GM23338 (cell line): Measurements from ENCODE around the gene KIAA0753. TPM values are rescaled to one million over a fixed set of nuclear protein-coding genes. Genes with fewer than 3 reads are reported as not detected.

Experiments
- ATAC-seq: fragments of 200-7000 bp; cut with Tn5 transposase; 3 replicates; pipeline ENCODE4 v1.9.1; 2020
- DNase-seq: peaks from one replicate; pipeline ENCODE4 v3.0.0-alpha.2; 2015; ENCODE audit warnings: low spot score
- H2AFZ ChIP-seq: fragments of 200-600 bp; sonication (generic); 2 replicates; pipeline ENCODE4 v1.8.0; 2016; ENCODE audit warnings: antibody characterized with exemption, mild to moderate bottlenecking, moderate library complexity
- H3F3A ChIP-seq: fragments of 200-600 bp; sonication (generic); replicated peaks from 2 replicates; pipeline ENCODE4 v1.8.0; 2017; ENCODE audit warnings: antibody characterized with exemption, mixed run types, low read depth
- H3K27ac ChIP-seq: fragments of 200-600 bp; sonication (generic); 2 replicates; pipeline ENCODE4 v1.6.1; 2016; ENCODE audit warnings: low read depth
- H3K27me3 ChIP-seq: fragments of 200-600 bp; sonication (generic); 2 replicates; pipeline ENCODE4 v1.8.0; 2016; ENCODE audit warnings: mild to moderate bottlenecking, mixed run types, moderate library complexity; ENCODE audit not compliant: insufficient read depth
- H3K36me3 ChIP-seq: fragments of 200-600 bp; sonication (generic); 2 replicates; pipeline ENCODE4 v1.8.0; 2016; ENCODE audit warnings: mild to moderate bottlenecking; ENCODE audit not compliant: insufficient read depth
- H3K4me1 ChIP-seq: fragments of 200-600 bp; sonication (generic); 2 replicates; pipeline ENCODE4 v1.8.0; 2016; ENCODE audit warnings: mild to moderate bottlenecking, moderate library complexity; ENCODE audit not compliant: insufficient read depth
- H3K4me2 ChIP-seq: fragments of 200-600 bp; sonication (generic); 2 replicates; pipeline ENCODE4 v1.7.1; 2017; ENCODE audit warnings: mixed run types
- H3K4me3 ChIP-seq: fragments of 200-600 bp; sonication (generic); 2 replicates; pipeline ENCODE4 v1.6.1; 2016; ENCODE audit warnings: mixed run types
- H3K79me2 ChIP-seq: fragments of 200-600 bp; sonication (generic); replicated peaks from 2 replicates; pipeline ENCODE4 v1.8.0; 2017; ENCODE audit warnings: mild to moderate bottlenecking; ENCODE audit not compliant: insufficient read depth
- H3K9me2 ChIP-seq: fragments of 200-600 bp; sonication (generic); 2 replicates; pipeline ENCODE4 v1.8.0; 2017; ENCODE audit not compliant: insufficient read depth
- H4K20me1 ChIP-seq: fragments of 200-600 bp; sonication (generic); replicated peaks from 2 replicates; pipeline ENCODE4 v1.8.0; 2017; ENCODE audit warnings: mild to moderate bottlenecking; ENCODE audit not compliant: insufficient read depth
- H3K27ac Mint-ChIP-seq: 2 replicates; pipeline ENCODE4 v1.8.0; 2020; ENCODE audit warnings: inconsistent platforms, mild to moderate bottlenecking, moderate library complexity, mixed read lengths
- H3K27me3 Mint-ChIP-seq: 3 replicates; pipeline ENCODE4 v1.8.0; 2022; ENCODE audit warnings: low read depth, mild to moderate bottlenecking, moderate library complexity, mixed read lengths, inconsistent platforms; ENCODE audit not compliant: insufficient read depth, poor library complexity
- H3K36me3 Mint-ChIP-seq: 3 replicates; pipeline ENCODE4 v1.8.0; 2021; ENCODE audit warnings: low read depth, mild to moderate bottlenecking, inconsistent platforms, moderate library complexity, mixed read lengths
- H3K4me1 Mint-ChIP-seq: 3 replicates; pipeline ENCODE4 v1.8.0; 2020; ENCODE audit warnings: mild to moderate bottlenecking, inconsistent platforms, mixed read lengths
- H3K4me3 Mint-ChIP-seq: 3 replicates; pipeline ENCODE4 v1.8.0; 2021; ENCODE audit warnings: moderate library complexity, mild to moderate bottlenecking, inconsistent platforms, mixed read lengths
- H3K9me3 Mint-ChIP-seq: 3 replicates; pipeline ENCODE4 v1.8.0; 2020; ENCODE audit warnings: moderate library complexity, mild to moderate bottlenecking, inconsistent platforms, mixed read lengths
- CREB1 ChIP-seq: fragments of 250-450 bp; sonication (Bioruptor Pico); IDR thresholded peaks from 2 replicates; pipeline ENCODE4 v1.5.0; 2020; ENCODE audit warnings: low read depth, mild to moderate bottlenecking, moderate library complexity
- CTCF ChIP-seq, 2 experiments: fragments of 200-600 bp in 1 of 2; sonication (generic) in 1 of 2; conservative IDR thresholded peaks; 2 replicates each; pipeline versions ENCODE4 v1.5.1 to v1.6.1; 2016 to 2017; ENCODE audit warnings: antibody characterized with exemption in 2 of 2, low read depth in 2 of 2, mild to moderate bottlenecking in 2 of 2, moderate library complexity in 1 of 2
- EZH2 ChIP-seq: fragments of 200-600 bp; sonication (generic); IDR thresholded peaks from one replicate; pipeline ENCODE4 v1.8.0; 2017; ENCODE audit warnings: antibody characterized with exemption, mild to moderate bottlenecking, low read depth; ENCODE audit not compliant: unreplicated experiment
- JUNB ChIP-seq: IDR thresholded peaks from one replicate; pipeline ENCODE4 v1.6.1; 2016; ENCODE audit warnings: antibody characterized with exemption; ENCODE audit not compliant: unreplicated experiment
- NANOG ChIP-seq: IDR thresholded peaks from 2 replicates; pipeline ENCODE4 v1.6.1; 2016; ENCODE audit warnings: antibody characterized with exemption, borderline replicate concordance
- POLR2AphosphoS5 ChIP-seq: IDR thresholded peaks from 2 replicates; pipeline ENCODE4 v1.6.1; 2016; ENCODE audit warnings: antibody characterized with exemption, low read depth
- REST ChIP-seq: IDR thresholded peaks from one replicate; pipeline ENCODE4 v1.6.1; 2018; ENCODE audit warnings: antibody characterized with exemption; ENCODE audit not compliant: unreplicated experiment
- STAT1 ChIP-seq: IDR thresholded peaks from one replicate; pipeline ENCODE4 v1.6.1; 2016; ENCODE audit warnings: antibody characterized with exemption; ENCODE audit not compliant: unreplicated experiment
- ZNF114 ChIP-seq: fragments of 250-450 bp; sonication (Bioruptor Pico); IDR thresholded peaks from 2 replicates; pipeline ENCODE4 v1.5.0; 2020; ENCODE audit warnings: mild to moderate bottlenecking, moderate library complexity
- ZNF331 ChIP-seq: fragments of 250-450 bp; sonication (Bioruptor Pico); IDR thresholded peaks from 2 replicates; pipeline ENCODE4 v1.5.0; 2020; ENCODE audit warnings: low read depth, mild to moderate bottlenecking, moderate library complexity
- ZNF462 ChIP-seq: fragments of 250-450 bp; sonication (Bioruptor Pico); IDR thresholded peaks from 2 replicates; pipeline ENCODE4 v1.5.0; 2020; ENCODE audit warnings: mild to moderate bottlenecking, moderate library complexity
- polyA plus RNA-seq: library from polyadenylated mRNA; unstranded; fragments of >200 nt; fragmentation: Nextera tagmentation; extraction: Ambion mirVana; gene quantifications from 2 replicates; pipeline ENCODE4 v1.2.1, GENCODE V29; 2016
- total RNA-seq: library from RNA; depleted of rRNA; stranded (reverse); fragments of >200 nt; shearing (Covaris generic); gene quantifications from 2 replicates; pipeline ENCODE4 v1.2.3, GENCODE V29; 2014

KIAA0753 gene
- total and polyA plus RNA-seq, 2 experiments from 2014 or later: 6.0 to 27.8 TPM

DNA sequence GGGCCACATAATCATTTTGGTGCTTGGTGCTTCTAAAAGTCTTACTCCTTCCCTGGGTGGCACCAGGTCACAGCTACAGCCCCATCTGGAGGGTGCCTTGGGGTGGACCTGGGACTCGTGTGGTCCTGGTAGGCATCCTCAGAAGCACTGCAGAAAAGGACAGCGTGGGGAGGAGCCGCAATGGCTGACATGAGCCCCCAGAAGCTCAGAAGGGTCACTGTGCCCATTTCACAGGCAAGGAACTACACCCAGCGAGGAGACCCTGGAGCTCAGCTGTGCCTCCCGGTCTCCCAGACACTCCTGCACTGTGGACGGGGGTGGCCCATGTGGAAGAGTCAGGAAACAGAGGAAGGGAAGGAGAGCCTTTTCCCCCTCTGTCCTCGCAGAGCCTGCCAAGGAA, 37.4 kb upstream of the KIAA0753 start (continued):
- no peak for TF ChIP-seq CTCF (conservative IDR thresholded peaks at IDR 0.05; ENCODE audit: low read depth in 2 of 2)
- no peak for TF ChIP-seq ZNF114 (CRISPR knock-in tag)
- TF ChIP-seq EZH2: no peak

DNA sequence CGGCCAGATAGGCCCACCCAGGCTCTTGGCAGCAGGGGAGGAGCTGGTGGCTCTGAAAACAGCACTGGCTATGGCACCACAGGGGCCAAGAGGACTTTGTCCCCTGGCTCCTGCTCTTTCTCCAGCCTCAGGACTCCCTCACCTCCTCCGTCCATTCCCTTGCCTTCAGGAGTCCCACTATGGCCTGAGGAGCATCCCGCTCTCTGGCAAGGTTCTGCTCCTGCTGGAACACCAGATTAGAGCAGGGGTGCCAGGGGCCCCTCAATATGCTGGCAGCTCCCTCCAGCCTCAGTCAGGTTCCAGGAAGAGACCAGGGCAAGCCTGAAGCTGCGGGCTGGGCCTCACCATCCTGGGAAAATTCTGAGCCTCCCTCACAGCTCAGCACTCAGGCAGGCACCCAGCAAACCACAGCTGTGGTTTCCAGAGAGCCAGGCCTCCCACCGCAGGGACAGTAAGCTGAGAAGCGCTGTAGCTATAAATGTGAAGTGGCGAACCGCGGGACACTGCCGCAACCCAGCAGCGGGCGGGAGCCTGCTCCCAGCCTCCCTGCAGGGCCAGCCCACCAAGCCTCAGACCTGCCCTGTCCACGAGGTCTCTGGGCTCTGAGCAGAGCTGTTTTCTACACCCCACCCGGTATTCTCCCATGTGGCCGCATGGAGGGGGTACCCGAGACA, 36.8 kb upstream of the KIAA0753 start:
- no peaks in the 10 kb centered on the region for H4K20me1 ChIP-seq
- H3K79me2 ChIP-seq: no peaks in the 10 kb centered on the region
- H3K4me3 Mint-ChIP-seq: no peak overlapping the region
- no peaks in the 10 kb centered on the region for H3K36me3 ChIP-seq
- no peak overlapping the region for H3K4me2 ChIP-seq
- no peak overlapping the region for H2AFZ ChIP-seq
- peak; percentile 55 for ATAC-seq
- H3F3A ChIP-seq: no peaks in the 10 kb centered on the region
- no peak overlapping the region for H3K4me3 ChIP-seq
- no peak overlapping the region for H3K27ac ChIP-seq
- no peak overlapping the region for H3K27ac Mint-ChIP-seq
- no peaks in the 10 kb centered on the region for H3K27me3 ChIP-seq
- peaks cover 2% of the 10 kb centered on the region; the same call in 1 of the 3 replicates for H3K4me1 Mint-ChIP-seq
- no peak for DNase-seq
- no peaks in the 10 kb centered on the region for H3K36me3 Mint-ChIP-seq
- H3K4me1 ChIP-seq: no peaks in the 10 kb centered on the region; the same call in 1 of the 2 replicates
- H3K27me3 Mint-ChIP-seq: no peaks in the 10 kb centered on the region
- no peaks in the 10 kb centered on the region for H3K9me2 ChIP-seq
- no peaks in the 10 kb centered on the region for H3K9me3 Mint-ChIP-seq
- no peak for TF ChIP-seq POLR2AphosphoS5
- no peak for TF ChIP-seq ZNF462 (CRISPR knock-in tag)
- no peak for TF ChIP-seq CREB1 (CRISPR knock-in tag)
- no peak for TF ChIP-seq CTCF (conservative IDR thresholded peaks at IDR 0.05; ENCODE audit: low read depth in 2 of 2)
- TF ChIP-seq REST: no peak
- no peak for TF ChIP-seq NANOG
- TF ChIP-seq STAT1: no peak
- TF ChIP-seq ZNF331 (CRISPR knock-in tag): no peak
- no peak for TF ChIP-seq JUNB
- no peak for TF ChIP-seq EZH2
